Peyer's patch (tissue), 4 donors: ENCODE measurements around the gene FOXP4. TPM values are rescaled to one million over a fixed set of nuclear protein-coding genes. Genes with fewer than 3 reads are reported as not detected.

Experiments
- DNase-seq, 3 donors: peaks; one replicate each; pipeline ENCODE4 v3.0.0-alpha.2; 2017 to 2019
- H3K27ac ChIP-seq, 4 donors: fragments of 200-600 bp; sonication (generic); one replicate each; pipeline ENCODE4 v1.5.1; 2016 to 2019
- H3K27me3 ChIP-seq, 2 donors: fragments of 200-600 bp; sonication (generic); one replicate each; pipeline ENCODE4 v1.5.1; 2019
- H3K36me3 ChIP-seq, 3 donors: fragments of 200-600 bp; sonication (generic); one replicate each; pipeline ENCODE4 v1.5.1; 2016 to 2019
- H3K4me1 ChIP-seq, 4 donors: fragments of 200-600 bp; sonication (generic); one replicate each; pipeline ENCODE4 v1.5.1; 2016 to 2019
- H3K4me3 ChIP-seq, 4 donors: fragments of 200-600 bp; sonication (generic); 1 replicate in 3 of 4; 2 replicates in 1 of 4; pipeline ENCODE4 v1.5.1; 2016 to 2019; ENCODE audit warnings: mild to moderate bottlenecking in 1 of 4
- H3K9me3 ChIP-seq, 4 donors: fragments of 200-600 bp; sonication (generic); one replicate each; pipeline ENCODE4 v1.5.1; 2016 to 2019; ENCODE audit warnings: mild to moderate bottlenecking in 1 of 4
- CTCF ChIP-seq, 6 experiments: fragments of 450-650 bp in 4 of 6; fragments of 200-600 bp in 2 of 6; sonication (generic) in 1 of 6; IDR thresholded peaks; one replicate each; pipeline ENCODE4 v1.5.1; 2017 to 2019; ENCODE audit warnings: antibody characterized with exemption in 6 of 6, mild to moderate bottlenecking in 3 of 6, moderate library complexity in 1 of 6
- POLR2A ChIP-seq, 2 donors: fragments of 450-650 bp; IDR thresholded peaks; one replicate each; pipeline ENCODE4 v1.5.1; 2017; ENCODE audit warnings: antibody characterized with exemption in 2 of 2, mild to moderate bottlenecking in 2 of 2, moderate library complexity in 2 of 2
- total RNA-seq, 4 donors: library from RNA; depleted of rRNA; stranded (reverse); fragments of >200 nt; gene quantifications; one replicate each; pipeline ENCODE4 v1.1.0, GENCODE V29; 2016

The FOXP4 gene
- total RNA-seq, 4 donors from 2014 or later, result 13.2 to 36.5 (median 20.0) TPM

- TF ChIP-seq POLR2A (IDR thresholded peaks at IDR 0.05) (no peak), CTCF (IDR thresholded peaks at IDR 0.05) (no peak)
- peak in 2 of 3 donors; percentile 75 to 80 for DNase-seq
- Histone ChIP-seq H3K27me3 (no peaks in the 10 kb centered on the region), H3K4me1 (peaks cover 0 to 29% (median 0%) of the 10 kb centered on the region in 4 donors), H3K36me3 (peaks cover 0 to 19% (median 0%) of the 10 kb centered on the region in 3 donors), H3K4me3 (peak overlapping the region in 1 of 4 donors; percentile 8), H3K9me3 (no peaks in the 10 kb centered on the region), H3K27ac (peak overlapping the region in 2 of 4 donors; percentile 61 to 78)
These were observed 38.6 kb downstream of the FOXP4 start for GRCh38 chr6:41584668-41585205.

GRCh38 chr6:41585605-41586004 is 39.4 kb downstream of the FOXP4 start:
- H3K27ac ChIP-seq, result peak overlapping the region in 2 of 4 donors; percentile 50 to 78
- H3K4me3 ChIP-seq, result no peak overlapping the region
- peaks cover 0 to 29% (median 0%) of the 10 kb centered on the region in 4 donors for H3K4me1 ChIP-seq
- H3K9me3 ChIP-seq, result no peaks in the 10 kb centered on the region
- TF ChIP-seq POLR2A (IDR thresholded peaks at IDR 0.05) (no peak), CTCF (IDR thresholded peaks at IDR 0.05) (no peak)
- peaks cover 0 to 28% (median 0%) of the 10 kb centered on the region in 3 donors for H3K36me3 ChIP-seq
- no peaks in the 10 kb centered on the region for H3K27me3 ChIP-seq
- no peak for DNase-seq

DNA sequence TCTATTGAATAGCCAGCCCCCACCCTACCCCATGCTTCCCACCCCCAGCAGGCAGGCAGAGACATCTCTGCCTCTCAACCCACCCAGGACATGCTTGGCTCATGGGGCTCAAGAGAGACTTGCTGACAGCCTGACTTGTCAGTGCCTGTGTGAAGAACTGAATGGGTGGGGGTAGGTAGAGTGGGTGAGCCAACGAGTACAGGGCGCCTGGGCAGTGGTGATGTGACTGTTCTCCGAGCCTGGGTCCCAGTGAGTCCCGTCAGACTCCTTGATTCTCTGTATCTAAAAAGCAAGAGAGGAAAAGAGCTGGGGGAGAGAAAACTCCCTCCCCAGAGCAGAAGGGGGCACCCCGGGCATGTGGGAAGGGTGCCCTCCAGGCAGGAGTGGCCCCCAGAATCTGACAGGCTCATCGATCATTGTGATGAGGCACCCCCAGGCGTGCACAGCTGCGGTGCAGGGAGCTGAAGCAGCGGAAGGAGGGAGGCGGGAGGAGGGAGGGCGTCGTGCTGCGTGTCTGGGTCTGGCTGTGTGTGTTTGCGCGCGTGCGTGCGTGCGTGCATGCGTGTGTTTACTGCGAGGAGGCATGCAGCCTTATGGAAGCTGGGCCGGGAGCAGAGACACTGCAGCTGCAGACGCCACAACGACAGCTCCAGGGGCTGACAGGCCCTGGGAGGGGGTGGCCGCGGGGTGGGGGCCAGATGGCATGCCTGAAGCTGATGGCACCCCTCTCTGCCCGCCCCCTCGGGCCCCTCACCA is 40.2 kb downstream of the FOXP4 start:
- H3K9me3 ChIP-seq, result no peaks in the 10 kb centered on the region
- H3K4me3 ChIP-seq, result no peak overlapping the region
- TF ChIP-seq POLR2A (IDR thresholded peaks at IDR 0.05) (no peak), CTCF (IDR thresholded peaks at IDR 0.05) (no peak)
- DNase-seq, result no peak
- H3K36me3 ChIP-seq, result peaks cover 0 to 36% (median 0%) of the 10 kb centered on the region in 3 donors
- H3K27ac ChIP-seq, result no peak overlapping the region
- peaks cover 0 to 29% (median 0%) of the 10 kb centered on the region in 4 donors for H3K4me1 ChIP-seq
- no peaks in the 10 kb centered on the region for H3K27me3 ChIP-seq

DNA sequence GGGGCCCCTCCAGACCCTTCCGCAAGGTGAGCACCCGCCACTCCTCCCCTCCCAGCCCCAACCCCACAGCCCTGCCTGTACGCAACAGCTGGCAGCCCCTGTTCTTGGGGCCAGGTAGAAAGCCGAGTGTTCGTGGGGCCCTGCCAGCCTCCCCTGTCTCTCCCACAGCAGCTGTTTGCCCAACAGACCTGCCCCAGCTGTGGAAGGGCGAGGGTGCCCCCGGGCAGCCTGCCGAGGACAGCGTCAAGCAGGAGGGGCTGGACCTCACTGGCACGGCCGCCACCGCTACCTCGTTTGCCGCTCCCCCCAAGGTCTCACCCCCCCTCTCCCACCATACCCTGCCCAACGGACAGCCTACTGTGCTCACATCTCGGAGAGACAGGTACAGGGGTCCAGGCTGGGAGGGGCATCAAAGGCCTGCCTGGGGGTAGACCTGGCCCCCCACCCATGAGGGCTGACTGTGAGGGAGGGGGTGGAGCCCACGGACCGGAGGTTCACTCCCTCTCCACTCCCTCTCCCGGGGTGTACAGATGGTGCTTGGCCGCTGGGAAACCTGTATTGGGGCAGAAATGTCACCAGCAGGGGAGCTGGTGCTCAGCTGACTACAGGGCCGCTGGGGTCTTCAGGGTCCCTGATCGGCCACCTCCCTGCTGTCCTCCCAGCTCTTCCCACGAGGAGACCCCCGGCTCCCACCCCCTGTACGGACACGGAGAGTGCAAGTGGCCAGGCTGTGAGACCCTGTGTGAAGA is 41.1 kb downstream of the FOXP4 start:
- no peaks in the 10 kb centered on the region for H3K27me3 ChIP-seq
- H3K4me3 ChIP-seq, result no peak overlapping the region
- peaks cover 0 to 39% (median 0%) of the 10 kb centered on the region in 3 donors for H3K36me3 ChIP-seq
- H3K9me3 ChIP-seq, result no peaks in the 10 kb centered on the region
- TF ChIP-seq CTCF (IDR thresholded peaks at IDR 0.05) (no peak), POLR2A (IDR thresholded peaks at IDR 0.05) (no peak)
- no peak overlapping the region for H3K27ac ChIP-seq
- DNase-seq, result no peak
- H3K4me1 ChIP-seq, result peaks cover 0 to 29% (median 0%) of the 10 kb centered on the region in 4 donors

GRCh38 chr6:41588111-41588510 is 41.9 kb downstream of the FOXP4 start:
- no peak overlapping the region for H3K27ac ChIP-seq
- H3K36me3 ChIP-seq, result peaks cover 0 to 41% (median 0%) of the 10 kb centered on the region in 3 donors
- no peak overlapping the region for H3K4me3 ChIP-seq
- TF ChIP-seq POLR2A (IDR thresholded peaks at IDR 0.05) (no peak), CTCF (IDR thresholded peaks at IDR 0.05) (no peak)
- no peak for DNase-seq
- peaks cover 0 to 22% (median 0%) of the 10 kb centered on the region in 4 donors for H3K4me1 ChIP-seq
- H3K9me3 ChIP-seq, result no peaks in the 10 kb centered on the region
- no peaks in the 10 kb centered on the region for H3K27me3 ChIP-seq
